ENCODE results near the gene SLIT3.

DNA sequence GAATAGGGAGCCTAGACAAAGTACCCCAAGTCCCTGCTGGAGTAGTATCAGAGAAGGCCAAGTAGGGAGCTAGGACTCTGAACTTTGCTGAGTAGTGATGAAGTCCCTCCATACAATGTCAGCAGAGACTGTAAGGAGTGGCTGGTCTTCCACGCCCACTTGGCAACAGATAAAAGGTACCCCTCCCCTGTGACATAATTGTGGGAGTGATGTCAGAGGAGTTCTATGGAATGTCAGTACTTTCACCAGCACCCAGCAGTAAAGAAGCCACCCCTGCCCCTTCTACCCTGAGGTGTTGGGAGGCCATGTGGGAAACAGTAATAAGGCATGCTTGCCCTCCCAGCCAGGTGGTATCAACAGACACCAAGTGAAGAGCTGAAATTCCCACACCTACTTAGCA, 143.9 kb downstream of the SLIT3 start:
- no peak for TF ChIP-seq POLR2A (IDR thresholded peaks at IDR 0.05)
- TF ChIP-seq EP300 (IDR thresholded peaks at IDR 0.05) = no peak
- TF ChIP-seq, protein P1, sequence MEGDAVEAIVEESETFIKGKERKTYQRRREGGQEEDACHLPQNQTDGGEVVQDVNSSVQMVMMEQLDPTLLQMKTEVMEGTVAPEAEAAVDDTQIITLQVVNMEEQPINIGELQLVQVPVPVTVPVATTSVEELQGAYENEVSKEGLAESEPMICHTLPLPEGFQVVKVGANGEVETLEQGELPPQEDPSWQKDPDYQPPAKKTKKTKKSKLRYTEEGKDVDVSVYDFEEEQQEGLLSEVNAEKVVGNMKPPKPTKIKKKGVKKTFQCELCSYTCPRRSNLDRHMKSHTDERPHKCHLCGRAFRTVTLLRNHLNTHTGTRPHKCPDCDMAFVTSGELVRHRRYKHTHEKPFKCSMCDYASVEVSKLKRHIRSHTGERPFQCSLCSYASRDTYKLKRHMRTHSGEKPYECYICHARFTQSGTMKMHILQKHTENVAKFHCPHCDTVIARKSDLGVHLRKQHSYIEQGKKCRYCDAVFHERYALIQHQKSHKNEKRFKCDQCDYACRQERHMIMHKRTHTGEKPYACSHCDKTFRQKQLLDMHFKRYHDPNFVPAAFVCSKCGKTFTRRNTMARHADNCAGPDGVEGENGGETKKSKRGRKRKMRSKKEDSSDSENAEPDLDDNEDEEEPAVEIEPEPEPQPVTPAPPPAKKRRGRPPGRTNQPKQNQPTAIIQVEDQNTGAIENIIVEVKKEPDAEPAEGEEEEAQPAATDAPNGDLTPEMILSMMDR (IDR thresholded peaks at IDR 0.05) = no peak
- TF ChIP-seq POLR2AphosphoS5 (IDR thresholded peaks at IDR 0.05) = no peak
